Urinary bladder (tissue), 4 donors: ENCODE data around the gene CLPSL1. TPM values are rescaled to one million over a fixed set of nuclear protein-coding genes. Genes with fewer than 3 reads are reported as not detected.
"Not testable (repeated sequence)": the region's sequence is repeated elsewhere in the genome, so short reads cannot be mapped to it uniquely, and the experiment has no call there.

ENCODE experiments used
- DNase-seq: peaks from one replicate; pipeline ENCODE4 v3.0.0-alpha.2; 2015; ENCODE audit errors: extremely low spot score
- H3K27ac ChIP-seq: one replicate; pipeline ENCODE4 v1.5.1; 2013; ENCODE audit warnings: low read depth, mild to moderate bottlenecking, moderate library complexity
- H3K36me3 ChIP-seq: one replicate; pipeline ENCODE4 v1.6.1; 2013; ENCODE audit warnings: mild to moderate bottlenecking, moderate library complexity; ENCODE audit not compliant: insufficient read depth
- H3K4me1 ChIP-seq: one replicate; pipeline ENCODE4 v1.6.1; 2013; ENCODE audit warnings: mild to moderate bottlenecking, moderate library complexity; ENCODE audit not compliant: insufficient read depth
- H3K4me3 ChIP-seq: one replicate; pipeline ENCODE4 v1.5.1; 2013; ENCODE audit warnings: low read depth, low read length
- WGBS: extraction: QIAGEN DNeasy Blood & Tissue Kit; methylation state at CpG from one replicate; pipeline ENCODE4 v1.1.7; 2013; 5-methylcytosine and 5-hydroxymethylcytosine counted together
- polyA plus RNA-seq: library from polyadenylated mRNA; stranded (reverse); fragments of 200-250 nt; gene quantifications from one replicate; pipeline ENCODE4 v1.2.3, GENCODE V29; 2013
- total RNA-seq: library from RNA; depleted of rRNA; stranded (reverse); fragments of >200 nt; gene quantifications from one replicate; pipeline ENCODE4 v1.2.3, GENCODE V29; 2014
- donor health status: healthy with polysubstance abuse.
- donor health status: healthy.

The CLPSL1 gene
- not detected for total RNA-seq
- polyA plus RNA-seq = not detected

GRCh38 chr6:35780719-35781118 lies at the start of gene CLPSL1:
Gene CLPSL1, plus strand, starts transcription at chr6:35781019. Its CDS starts 92 bp downstream, at chr6:35781111.
- no peak for DNase-seq
- no peaks in the 10 kb centered on the region for H3K36me3 ChIP-seq
- no peak within 1 kb of the TSS for H3K27ac ChIP-seq
- H3K4me1 ChIP-seq = peaks cover 2% of the 10 kb centered on the region
- H3K4me3 ChIP-seq = no peak within 1 kb of the TSS
- WGBS = 84% methylated on average over 7 of the region's 7 CpGs

- H3K4me3 ChIP-seq = peak overlapping the region; percentile 43
- WGBS = under 1% methylated on average over 23 of the region's 23 CpGs
- DNase-seq = peak; percentile 78
- H3K27ac ChIP-seq = peak overlapping the region; percentile 98
- H3K36me3 ChIP-seq = no peaks in the 10 kb centered on the region
- peaks cover 2% of the 10 kb centered on the region for H3K4me1 ChIP-seq
Measured at GRCh38 chr6:35731414-35731735, 49.4 kb upstream of the CLPSL1 start.

- WGBS = under 1% methylated on average over 61 of the region's 61 CpGs
- H3K27ac ChIP-seq = peak overlapping the region; percentile 98
- peaks cover 2% of the 10 kb centered on the region for H3K4me1 ChIP-seq
- H3K4me3 ChIP-seq = peak overlapping the region; percentile 43
- no peaks in the 10 kb centered on the region for H3K36me3 ChIP-seq
- peak; percentile 84 for DNase-seq
Measured at GRCh38 chr6:35731736-35732532, 48.9 kb upstream of the CLPSL1 start.

- peaks cover 2% of the 10 kb centered on the region for H3K4me1 ChIP-seq
- WGBS = 93% methylated on average over 8 of the region's 8 CpGs
- no peak overlapping the region for H3K4me3 ChIP-seq
- no peak overlapping the region for H3K27ac ChIP-seq
- no peaks in the 10 kb centered on the region for H3K36me3 ChIP-seq
- no peak for DNase-seq
Measured at GRCh38 chr6:35733633-35734032, 47.2 kb upstream of the CLPSL1 start.

- H3K36me3 ChIP-seq, DNase-seq, H3K27ac ChIP-seq, H3K4me3 ChIP-seq, H3K4me1 ChIP-seq: not testable (repeated sequence)
- 96% methylated on average over 12 of the region's 12 CpGs for WGBS
Measured at GRCh38 chr6:35734319-35734718, 46.5 kb upstream of the CLPSL1 start.

GRCh38 chr6:35735452-35735851 lies 45.4 kb upstream of the CLPSL1 start:
- no peak for DNase-seq
- 85% methylated on average over 3 of the region's 3 CpGs for WGBS
- Histone ChIP-seq H3K27ac (no peak overlapping the region), H3K36me3 (no peaks in the 10 kb centered on the region), H3K4me1 (no peaks in the 10 kb centered on the region), H3K4me3 (no peak overlapping the region)

GRCh38 chr6:35736253-35736894 lies 44.4 kb upstream of the CLPSL1 start:
- H3K36me3 ChIP-seq = no peaks in the 10 kb centered on the region
- no peak overlapping the region for H3K27ac ChIP-seq
- H3K4me3 ChIP-seq = no peak overlapping the region
- no peaks in the 10 kb centered on the region for H3K4me1 ChIP-seq
- WGBS = 63% methylated on average over 8 of the region's 8 CpGs
- DNase-seq = no peak

GRCh38 chr6:35736982-35737412 lies 43.8 kb upstream of the CLPSL1 start, which contains the start of gene ARMC12:
Gene ARMC12, plus strand, starts transcription at chr6:35737032. Its CDS starts 77 bp downstream, at chr6:35737109.
- H3K4me1 ChIP-seq = no peaks in the 10 kb centered on the region
- H3K27ac ChIP-seq = no peak within 1 kb of the TSS

GRCh38 chr6:35737413-35738211 lies 43.2 kb upstream of the CLPSL1 start:
- H3K36me3 ChIP-seq = no peaks in the 10 kb centered on the region
- no peak for DNase-seq
- H3K27ac ChIP-seq = no peak overlapping the region
- WGBS = 61% methylated on average over 16 of the region's 16 CpGs
- no peak overlapping the region for H3K4me3 ChIP-seq
- no peaks in the 10 kb centered on the region for H3K4me1 ChIP-seq

More at GRCh38 chr6:35736982-35737412, 43.8 kb upstream of the CLPSL1 start, which contains the start of gene ARMC12:
- 98% methylated on average over 10 of the region's 10 CpGs for WGBS
- Histone ChIP-seq H3K36me3 (no peaks in the 10 kb centered on the region), H3K4me3 (no peak within 1 kb of the TSS)
- no peak for DNase-seq

GRCh38 chr6:35739645-35740524 lies 40.9 kb upstream of the CLPSL1 start:
- H3K4me1 ChIP-seq = no peaks in the 10 kb centered on the region
- H3K4me3 ChIP-seq = no peak overlapping the region
- WGBS = 66% methylated on average over 5 of the region's 5 CpGs
- H3K36me3 ChIP-seq = no peaks in the 10 kb centered on the region
- H3K27ac ChIP-seq = no peak overlapping the region
- no peak for DNase-seq

GRCh38 chr6:35742842-35743241 lies 38.0 kb upstream of the CLPSL1 start:
- WGBS = 50% methylated on average over 8 of the region's 8 CpGs
- no peak overlapping the region for H3K27ac ChIP-seq
- no peak for DNase-seq
- H3K4me1 ChIP-seq = no peaks in the 10 kb centered on the region
- no peak overlapping the region for H3K4me3 ChIP-seq
- no peaks in the 10 kb centered on the region for H3K36me3 ChIP-seq

- WGBS = 89% methylated on average over 7 of the region's 7 CpGs
- H3K27ac ChIP-seq = no peak overlapping the region
- H3K36me3 ChIP-seq = no peaks in the 10 kb centered on the region
- no peak overlapping the region for H3K4me3 ChIP-seq
- no peak for DNase-seq
- no peaks in the 10 kb centered on the region for H3K4me1 ChIP-seq
Measured at GRCh38 chr6:35745509-35745908, 35.3 kb upstream of the CLPSL1 start.

- 81% methylated on average over 3 of the region's 3 CpGs for WGBS
- H3K4me1 ChIP-seq = no peaks in the 10 kb centered on the region
- DNase-seq = no peak
- no peak overlapping the region for H3K27ac ChIP-seq
- no peak overlapping the region for H3K4me3 ChIP-seq
- no peaks in the 10 kb centered on the region for H3K36me3 ChIP-seq
Measured at GRCh38 chr6:35746516-35746915, 34.3 kb upstream of the CLPSL1 start.
